Stimulated activated naive CD4-positive, alpha-beta T cell treated with Interleukin-2 at 50 U/mL for 16 hours (primary cell): Measurements from ENCODE around the gene CAPN1.
"Not testable (repeated sequence)": the region's sequence is repeated elsewhere in the genome, so short reads cannot be mapped to it uniquely, and the experiment has no call there.

Source experiments
- DNase-seq: peaks from one replicate; lab custom pipeline; 2025; lab: John Stamatoyannopoulos, UW

CAPN1 gene

GRCh38 chr11:65160643-65161042 lies 21.1 kb upstream of the CAPN1 start:
- DNase-seq: no peak

- DNase-seq: no peak
These were observed 18.0 kb upstream of the CAPN1 start for GRCh38 chr11:65163684-65164083.

- DNase-seq: no peak
These were observed 16.1 kb upstream of the CAPN1 start for GRCh38 chr11:65165410-65166317.

- no peak for DNase-seq
These were observed 14.8 kb upstream of the CAPN1 start for GRCh38 chr11:65166893-65167292.

- no peak for DNase-seq
These were observed 14.1 kb upstream of the CAPN1 start for GRCh38 chr11:65167656-65168055.

- DNase-seq: no peak
These were observed 12.5 kb upstream of the CAPN1 start for GRCh38 chr11:65169164-65169641.

- no peak for DNase-seq
These were observed 11.6 kb upstream of the CAPN1 start, which contains the start of gene SPDYC for GRCh38 chr11:65170058-65170534. Gene SPDYC, plus strand, starts transcription at chr11:65170233. Its CDS starts 1,125 bp downstream, at chr11:65171358.

- no peak for DNase-seq
These were observed 9.1 kb upstream of the CAPN1 start for GRCh38 chr11:65172600-65172999.

GRCh38 chr11:65174571-65175010 lies 7.1 kb upstream of the CAPN1 start:
- DNase-seq: not testable (repeated sequence)

GRCh38 chr11:65180877-65181568 lies 705 bp upstream of the CAPN1 start:
- DNase-seq: peak; percentile 52

- no peak for DNase-seq
These were observed 786 bp downstream of the CAPN1 start for GRCh38 chr11:65182258-65183170.

- no peak for DNase-seq
These were observed 1.6 kb downstream of the CAPN1 start for GRCh38 chr11:65183201-65183891.

GRCh38 chr11:65184146-65184545 lies 2.4 kb downstream of the CAPN1 start:
- no peak for DNase-seq

- DNase-seq: no peak
These were observed 3.4 kb downstream of the CAPN1 start for GRCh38 chr11:65185171-65185570.

GRCh38 chr11:65185869-65186341 lies 4.2 kb downstream of the CAPN1 start:
- no peak for DNase-seq

GRCh38 chr11:65186701-65187100 lies 5.0 kb downstream of the CAPN1 start:
- no peak for DNase-seq

- no peak for DNase-seq
These were observed 5.5 kb downstream of the CAPN1 start for GRCh38 chr11:65187146-65187675.

- DNase-seq: no peak
These were observed 6.3 kb downstream of the CAPN1 start for GRCh38 chr11:65187971-65188461.

GRCh38 chr11:65188486-65188885 lies 6.8 kb downstream of the CAPN1 start:
- no peak for DNase-seq

- no peak for DNase-seq
These were observed 7.5 kb downstream of the CAPN1 start for GRCh38 chr11:65189191-65189590.
